OCI-LY7 (cell line): ENCODE results near the gene HECA. TPM values are rescaled to one million over a fixed set of nuclear protein-coding genes. Genes with fewer than 3 reads are reported as not detected.

ENCODE experiments used
- BruUV-seq: library from RNA; stranded (reverse); fragments of 400-500 nt; replicated peaks from 2 replicates; lab custom pipeline; 2021; lab: Mats Ljungman, UMichigan
- CTCF ChIA-PET: fragments of 300-600 bp; sonication (Branson Sonifier 250); formaldehyde crosslinking; loops from one replicate; lab custom pipeline; 2022; ENCODE audit warnings: antibody characterized with exemption; ENCODE audit not compliant: unreplicated experiment; lab: Charles Lee
- POLR2A ChIA-PET: fragments of 300-600 bp; sonication (Branson Sonifier 250); formaldehyde crosslinking; loops from one replicate; lab custom pipeline; 2022; ENCODE audit warnings: antibody characterized with exemption; lab: Charles Lee
- DNase-seq: peaks from one replicate; pipeline ENCODE4 v3.0.0-alpha.2; 2015; ENCODE audit warnings: low spot score
- H2AFZ ChIP-seq: fragments of 200-600 bp; sonication (generic), shearing (Covaris generic); 2 replicates; pipeline ENCODE4 v1.6.1; 2014; ENCODE audit warnings: mild to moderate bottlenecking, antibody characterized with exemption, low read length, moderate library complexity
- H3K27ac ChIP-seq: fragments of 200-600 bp; sonication (generic); 2 replicates; pipeline ENCODE4 v1.5.1; 2014; ENCODE audit warnings: mixed run types, low read depth, mild to moderate bottlenecking, moderate library complexity, low read length, inconsistent platforms; ENCODE audit not compliant: poor library complexity, severe bottlenecking
- H3K36me3 ChIP-seq: fragments of 200-600 bp; sonication (generic); 2 replicates; pipeline ENCODE4 v1.6.1; 2014; ENCODE audit warnings: mild to moderate bottlenecking, antibody characterized with exemption, low read length, moderate library complexity, mixed read lengths; ENCODE audit not compliant: insufficient read depth
- H3K4me1 ChIP-seq: fragments of 200-600 bp; sonication (generic); 2 replicates; pipeline ENCODE4 v1.5.1; 2014; ENCODE audit warnings: mild to moderate bottlenecking, low read length; ENCODE audit not compliant: insufficient read depth, poor library complexity, severe bottlenecking
- H3K4me2 ChIP-seq: fragments of 200-600 bp; sonication (generic); 2 replicates; pipeline ENCODE4 v1.6.1; 2014; ENCODE audit warnings: mild to moderate bottlenecking, low read length
- H3K4me3 ChIP-seq: fragments of 200-600 bp; sonication (generic); 2 replicates; pipeline ENCODE4 v1.5.1; 2014; ENCODE audit warnings: mild to moderate bottlenecking, low read depth, low read length; ENCODE audit not compliant: poor library complexity, severe bottlenecking
- H3K79me2 ChIP-seq: fragments of 200-600 bp; sonication (generic); 2 replicates; pipeline ENCODE4 v1.6.1; 2016; ENCODE audit warnings: low read depth, mild to moderate bottlenecking, low read length, moderate library complexity, mixed read lengths; ENCODE audit not compliant: insufficient read depth
- H3K9me2 ChIP-seq: fragments of 200-600 bp; sonication (generic); 2 replicates; pipeline ENCODE4 v1.6.1; 2016; ENCODE audit warnings: mild to moderate bottlenecking, low read length, mixed read lengths; ENCODE audit not compliant: insufficient read depth
- H3K9me3 ChIP-seq: fragments of 200-600 bp; sonication (generic); 2 replicates; pipeline ENCODE4 v1.6.1; 2014; ENCODE audit warnings: mild to moderate bottlenecking, mixed run types, low read length, mixed read lengths
- H4K20me1 ChIP-seq: fragments of 200-600 bp; sonication (generic); 2 replicates; pipeline ENCODE4 v1.6.1; 2014; ENCODE audit warnings: mild to moderate bottlenecking, antibody characterized with exemption, low read length, moderate library complexity, mixed read lengths; ENCODE audit not compliant: insufficient read depth
- CTCF ChIP-seq: fragments of 200-600 bp; sonication (generic); conservative IDR thresholded peaks from 2 replicates; pipeline ENCODE4 v1.5.1; 2014; ENCODE audit warnings: mild to moderate bottlenecking, antibody characterized with exemption, low read length, moderate library complexity, mixed read lengths
- EZH2phosphoT487 ChIP-seq: fragments of 200-600 bp; sonication (generic); IDR thresholded peaks from 2 replicates; pipeline ENCODE4 v1.6.1; 2018; ENCODE audit warnings: low read depth, borderline replicate concordance, mild to moderate bottlenecking, mixed run types, antibody characterized with exemption, low read length, moderate library complexity, mixed read lengths
- intact Hi-C: fragments of 100-400 bp; cut with micrococcal nuclease; formaldehyde crosslinking; loops from one replicate; pipeline ENCODE4 v1.10.0; 2022; ENCODE audit not compliant: unreplicated experiment
- total RNA-seq, 2 experiments: library from RNA; depleted of rRNA in 1 of 2; stranded (reverse); fragments of >200 nt in 1 of 2; shearing (Covaris generic) in 1 of 2; gene quantifications; 2 replicates each; pipeline ENCODE4 v1.2.3, GENCODE V29; 2014 to 2022

HECA gene
- total RNA-seq, 2 experiments from 2014 or later: 21.9 to 23.3 TPM

- Histone ChIP-seq H3K36me3 (peaks cover 40% of the 10 kb centered on the region), H3K4me2 (no peak overlapping the region), H3K4me3 (no peak overlapping the region), H3K79me2 (no peaks in the 10 kb centered on the region), H3K4me1 (peaks cover 20% of the 10 kb centered on the region), H3K9me2 (no peaks in the 10 kb centered on the region), H2AFZ (no peak overlapping the region), H3K27ac (no peak overlapping the region), H3K9me3 (peaks cover 2% of the 10 kb centered on the region; the same call in 1 of the 2 replicates), H4K20me1 (no peaks in the 10 kb centered on the region)
- no peak for TF ChIP-seq CTCF
- ChIA-PET POLR2A (no interaction called here), CTCF (no interaction called here)
- no peak for DNase-seq
- BruUV-seq: no TSS peak
- intact Hi-C loops: no loop called here
These were observed 37.7 kb downstream of the HECA start for GRCh38 chr6:139172567-139172966.

- no peak overlapping the region for H3K4me3 ChIP-seq
- ChIA-PET CTCF (no interaction called here), POLR2A (interaction anchor here (0.6 kb wide), 1 partner anchor 79 kb away, joined by 3 read pairs; no protein-coding TSS in a partner anchor)
- no peaks in the 10 kb centered on the region for H3K79me2 ChIP-seq
- BruUV-seq: no TSS peak
- no peak overlapping the region for H2AFZ ChIP-seq
- DNase-seq: no peak
- peaks cover 41% of the 10 kb centered on the region for H3K36me3 ChIP-seq
- 0 out of 2 replicates have a peak, but pooled peaks have one; percentile 36 for TF ChIP-seq CTCF
- TF ChIP-seq EZH2phosphoT487: no peak
- H3K4me2 ChIP-seq: no peak overlapping the region
- intact Hi-C loops: no loop called here
- H3K4me1 ChIP-seq: peaks cover 26% of the 10 kb centered on the region
- no peaks in the 10 kb centered on the region for H3K9me2 ChIP-seq
- no peaks in the 10 kb centered on the region for H4K20me1 ChIP-seq
- H3K27ac ChIP-seq: no peak overlapping the region
- peaks cover 8% of the 10 kb centered on the region; the same call in 1 of the 2 replicates for H3K9me3 ChIP-seq
These were observed 38.3 kb downstream of the HECA start for GRCh38 chr6:139173172-139173571.

GRCh38 chr6:139173822-139174221 is 38.9 kb downstream of the HECA start:
- no peak overlapping the region for H3K27ac ChIP-seq
- no peak for DNase-seq
- peaks cover 46% of the 10 kb centered on the region for H3K36me3 ChIP-seq
- no peak overlapping the region for H3K4me2 ChIP-seq
- ChIA-PET CTCF (no interaction called here), POLR2A (interaction anchor here (0.6 to 2.3 kb wide), 3 partner anchors 9 to 79 kb away, joined by 3 to 13 read pairs (median 10); no protein-coding TSS in a partner anchor)
- peaks cover 9% of the 10 kb centered on the region; the same call in 1 of the 2 replicates for H3K9me3 ChIP-seq
- TF ChIP-seq CTCF (no peak), EZH2phosphoT487 (no peak)
- H3K4me3 ChIP-seq: no peak overlapping the region
- H2AFZ ChIP-seq: no peak overlapping the region
- no peaks in the 10 kb centered on the region for H4K20me1 ChIP-seq
- BruUV-seq: no TSS peak
- H3K79me2 ChIP-seq: no peaks in the 10 kb centered on the region
- peaks cover 31% of the 10 kb centered on the region for H3K4me1 ChIP-seq
- H3K9me2 ChIP-seq: no peaks in the 10 kb centered on the region
- intact Hi-C loops: no loop called here
